Measurements from ENCODE around the gene FOSB. TPM values are rescaled to one million over a fixed set of nuclear protein-coding genes. Genes with fewer than 3 reads are reported as not detected.

FOSB gene
- total and polyA plus RNA-seq, 4 donors: 7.9 to 24.2 (median 16.4) TPM

DNA sequence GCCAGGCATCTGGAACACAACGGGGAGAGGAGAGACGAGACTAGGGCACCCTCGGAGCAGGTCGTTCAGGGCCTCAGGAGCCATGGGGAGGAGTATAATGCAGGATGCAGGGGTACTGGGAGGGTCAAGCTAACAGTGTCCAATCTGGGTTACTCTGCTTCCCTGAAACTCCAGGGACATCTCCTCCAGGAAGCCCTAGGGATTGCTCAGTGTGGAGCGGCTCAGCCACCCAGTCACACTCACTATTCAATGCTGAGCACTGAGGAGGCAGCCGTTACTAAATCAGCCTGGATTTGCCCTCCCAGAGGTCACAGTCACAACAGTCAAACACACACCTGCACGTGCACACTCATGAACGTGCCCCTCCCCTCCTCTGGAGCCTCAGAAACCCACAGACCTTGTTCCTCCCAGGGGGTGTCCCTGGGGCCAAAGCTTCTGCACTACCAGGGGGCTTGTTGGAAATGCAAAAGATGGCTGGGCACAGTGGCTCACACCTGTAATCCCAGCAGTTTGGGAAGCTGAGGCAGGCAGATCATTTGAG lies 6.9 kb upstream of the FOSB start:
- ATAC-seq (ENCODE audit: insufficient read depth, low FRiP score) (no peak), DNase-seq (no peak)
- H3K4me1 ChIP-seq (ENCODE audit: control insufficient read depth in 5 of 5, insufficient read depth in 5 of 5, low read length in 5 of 5): peaks cover 0 to 6% (median 0%) of the 10 kb centered on the region in 5 donors
- 56 to 61% methylated on average over 8 of the region's 8 CpGs for WGBS, 2 donors
- H3K4me3 ChIP-seq: no peak overlapping the region
- no peaks in the 10 kb centered on the region for H3K9me3 ChIP-seq (ENCODE audit: control insufficient read depth in 4 of 4, insufficient read depth in 3 of 4, low read length in 3 of 4)
- H3K27ac ChIP-seq (ENCODE audit: low read depth in 1 of 2, low read length in 1 of 2): no peak overlapping the region
- TF ChIP-seq, protein P1, sequence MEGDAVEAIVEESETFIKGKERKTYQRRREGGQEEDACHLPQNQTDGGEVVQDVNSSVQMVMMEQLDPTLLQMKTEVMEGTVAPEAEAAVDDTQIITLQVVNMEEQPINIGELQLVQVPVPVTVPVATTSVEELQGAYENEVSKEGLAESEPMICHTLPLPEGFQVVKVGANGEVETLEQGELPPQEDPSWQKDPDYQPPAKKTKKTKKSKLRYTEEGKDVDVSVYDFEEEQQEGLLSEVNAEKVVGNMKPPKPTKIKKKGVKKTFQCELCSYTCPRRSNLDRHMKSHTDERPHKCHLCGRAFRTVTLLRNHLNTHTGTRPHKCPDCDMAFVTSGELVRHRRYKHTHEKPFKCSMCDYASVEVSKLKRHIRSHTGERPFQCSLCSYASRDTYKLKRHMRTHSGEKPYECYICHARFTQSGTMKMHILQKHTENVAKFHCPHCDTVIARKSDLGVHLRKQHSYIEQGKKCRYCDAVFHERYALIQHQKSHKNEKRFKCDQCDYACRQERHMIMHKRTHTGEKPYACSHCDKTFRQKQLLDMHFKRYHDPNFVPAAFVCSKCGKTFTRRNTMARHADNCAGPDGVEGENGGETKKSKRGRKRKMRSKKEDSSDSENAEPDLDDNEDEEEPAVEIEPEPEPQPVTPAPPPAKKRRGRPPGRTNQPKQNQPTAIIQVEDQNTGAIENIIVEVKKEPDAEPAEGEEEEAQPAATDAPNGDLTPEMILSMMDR (IDR thresholded peaks at IDR 0.05; ENCODE audit: control extremely low read depth, extremely low read depth): no peak
- H3K27me3 ChIP-seq (ENCODE audit: control insufficient read depth in 3 of 3, insufficient read depth in 3 of 3, low read length in 2 of 3): peaks cover 0 to 7% (median 2%) of the 10 kb centered on the region in 3 donors
- H3K36me3 ChIP-seq (ENCODE audit: control insufficient read depth in 4 of 4, insufficient read depth in 4 of 4, low read length in 4 of 4): no peaks in the 10 kb centered on the region
- H3K9ac ChIP-seq (ENCODE audit: insufficient read depth in 1 of 2, low read length in 2 of 2): no peak overlapping the region

DNA sequence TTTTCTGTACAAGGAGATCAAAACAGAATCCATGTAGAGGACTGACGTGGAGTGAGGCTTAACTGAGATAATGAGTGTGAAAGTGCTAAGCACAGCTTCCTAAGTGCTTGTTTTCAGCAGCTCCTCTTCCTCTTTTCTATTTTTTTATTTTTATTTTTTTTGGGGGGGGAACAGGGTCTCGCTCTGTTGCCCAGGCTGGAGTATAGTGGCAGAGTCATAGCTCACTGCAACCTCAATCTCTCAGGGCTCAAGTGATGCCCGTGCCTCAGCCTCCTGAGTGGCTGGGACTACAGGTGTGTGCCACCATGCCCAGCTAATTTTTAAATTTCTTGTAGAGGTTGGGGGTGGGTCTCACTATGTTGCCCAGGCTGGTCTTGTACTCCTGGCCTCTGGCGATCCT lies 5.6 kb upstream of the FOSB start:
- Histone ChIP-seq H3K36me3 (ENCODE audit: control insufficient read depth in 4 of 4, insufficient read depth in 4 of 4, low read length in 4 of 4) (no peaks in the 10 kb centered on the region), H3K4me3 (no peak overlapping the region), H3K27ac (ENCODE audit: low read depth in 1 of 2, low read length in 1 of 2) (no peak overlapping the region), H3K9me3 (ENCODE audit: control insufficient read depth in 4 of 4, insufficient read depth in 3 of 4, low read length in 3 of 4) (no peaks in the 10 kb centered on the region), H3K27me3 (ENCODE audit: control insufficient read depth in 3 of 3, insufficient read depth in 3 of 3, low read length in 2 of 3) (peaks cover 0 to 11% (median 2%) of the 10 kb centered on the region in 3 donors), H3K4me1 (ENCODE audit: control insufficient read depth in 5 of 5, insufficient read depth in 5 of 5, low read length in 5 of 5) (peaks cover 0 to 2% (median 0%) of the 10 kb centered on the region in 5 donors), H3K9ac (ENCODE audit: insufficient read depth in 1 of 2, low read length in 2 of 2) (no peak overlapping the region)
- 60 to 73% methylated on average over 4 of the region's 4 CpGs for whole genome bisulfite sequencing, 2 donors
- DNase-seq: no peak
- TF ChIP-seq, protein P1 (IDR thresholded peaks at IDR 0.05; ENCODE audit: control extremely low read depth, extremely low read depth): no peak
- ATAC-seq (ENCODE audit: insufficient read depth, low FRiP score): no peak

DNA sequence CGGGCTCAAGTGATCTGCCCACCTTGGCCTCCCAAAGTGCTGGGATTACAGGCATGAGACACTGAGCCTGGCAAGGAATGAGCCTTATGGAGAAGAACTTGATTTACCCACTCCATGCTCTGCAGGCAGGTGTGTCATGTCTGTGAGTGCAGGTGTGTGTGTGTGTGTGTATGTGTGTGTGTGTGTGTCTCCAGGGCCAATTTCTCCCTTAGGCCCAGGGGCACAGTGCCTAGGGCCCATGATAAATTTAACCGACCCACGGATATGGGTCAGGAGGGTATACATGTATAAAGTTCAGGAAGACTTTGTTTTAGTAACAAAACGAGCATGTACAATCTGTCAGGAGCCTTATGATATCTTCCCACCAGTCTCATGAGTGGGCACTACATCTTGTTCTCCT lies 4.6 kb upstream of the FOSB start:
- H3K9ac ChIP-seq (ENCODE audit: insufficient read depth in 1 of 2, low read length in 2 of 2): no peak overlapping the region
- TF ChIP-seq, protein P1 (IDR thresholded peaks at IDR 0.05; ENCODE audit: control extremely low read depth, extremely low read depth): no peak
- 80 to 84% methylated on average over 4 of the region's 4 CpGs for WGBS, 2 donors
- peaks cover 0 to 11% (median 2%) of the 10 kb centered on the region in 3 donors for H3K27me3 ChIP-seq (ENCODE audit: control insufficient read depth in 3 of 3, insufficient read depth in 3 of 3, low read length in 2 of 3)
- DNase-seq: no peak
- no peak overlapping the region for H3K27ac ChIP-seq (ENCODE audit: low read depth in 1 of 2, low read length in 1 of 2)
- no peaks in the 10 kb centered on the region for H3K36me3 ChIP-seq (ENCODE audit: control insufficient read depth in 4 of 4, insufficient read depth in 4 of 4, low read length in 4 of 4)
- peaks cover 0 to 8% (median 0%) of the 10 kb centered on the region in 5 donors for H3K4me1 ChIP-seq (ENCODE audit: control insufficient read depth in 5 of 5, insufficient read depth in 5 of 5, low read length in 5 of 5)
- no peak overlapping the region for H3K4me3 ChIP-seq
- H3K9me3 ChIP-seq (ENCODE audit: control insufficient read depth in 4 of 4, insufficient read depth in 3 of 4, low read length in 3 of 4): no peaks in the 10 kb centered on the region
- ATAC-seq (ENCODE audit: insufficient read depth, low FRiP score): no peak

DNA sequence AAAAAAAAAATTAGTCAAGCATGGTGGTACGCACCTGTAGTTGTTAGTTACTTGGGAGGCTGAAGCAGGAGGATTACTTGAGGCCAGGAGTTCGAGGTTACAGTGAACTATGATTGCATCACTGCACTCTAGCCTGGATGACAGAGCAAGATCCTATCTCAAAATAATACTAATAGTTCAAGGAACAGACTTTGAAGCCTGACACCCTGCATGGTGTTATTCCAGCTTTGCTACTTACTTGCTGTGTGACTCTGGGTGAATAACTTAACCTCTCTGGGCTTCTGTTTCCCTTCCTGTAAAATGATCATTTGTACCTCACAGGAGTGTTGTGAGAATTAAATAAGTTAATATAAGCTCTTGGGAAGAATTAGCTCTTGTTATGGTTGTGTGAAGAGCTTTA lies 3.5 kb upstream of the FOSB start:
- H3K4me3 ChIP-seq: no peak overlapping the region
- no peaks in the 10 kb centered on the region for H3K36me3 ChIP-seq (ENCODE audit: control insufficient read depth in 4 of 4, insufficient read depth in 4 of 4, low read length in 4 of 4)
- no peak for DNase-seq
- WGBS, 2 donors: 88 to 91% methylated on average over 2 of the region's 2 CpGs
- no peaks in the 10 kb centered on the region for H3K9me3 ChIP-seq (ENCODE audit: control insufficient read depth in 4 of 4, insufficient read depth in 3 of 4, low read length in 3 of 4)
- peaks cover 0 to 11% (median 2%) of the 10 kb centered on the region in 3 donors for H3K27me3 ChIP-seq (ENCODE audit: control insufficient read depth in 3 of 3, insufficient read depth in 3 of 3, low read length in 2 of 3)
- peaks cover 0 to 17% (median 0%) of the 10 kb centered on the region in 5 donors for H3K4me1 ChIP-seq (ENCODE audit: control insufficient read depth in 5 of 5, insufficient read depth in 5 of 5, low read length in 5 of 5)
- no peak for ATAC-seq (ENCODE audit: insufficient read depth, low FRiP score)
- no peak overlapping the region for H3K9ac ChIP-seq (ENCODE audit: insufficient read depth in 1 of 2, low read length in 2 of 2)
- H3K27ac ChIP-seq (ENCODE audit: low read depth in 1 of 2, low read length in 1 of 2): no peak overlapping the region
- TF ChIP-seq, protein P1 (IDR thresholded peaks at IDR 0.05; ENCODE audit: control extremely low read depth, extremely low read depth): no peak

Measured in lung (tissue), 12 donors.